NCI-H524 treated with DMSO at 0.1 percent for 48 hours (cell line): Measurements from ENCODE around the gene GFOD2.
"Not testable (repeated sequence)": the region's sequence is repeated elsewhere in the genome, so short reads cannot be mapped to it uniquely, and the experiment has no call there.

Experiments used
- DNase-seq: peaks from one replicate; lab custom pipeline; 2025; lab: John Stamatoyannopoulos, UW

GFOD2 gene, protein sequence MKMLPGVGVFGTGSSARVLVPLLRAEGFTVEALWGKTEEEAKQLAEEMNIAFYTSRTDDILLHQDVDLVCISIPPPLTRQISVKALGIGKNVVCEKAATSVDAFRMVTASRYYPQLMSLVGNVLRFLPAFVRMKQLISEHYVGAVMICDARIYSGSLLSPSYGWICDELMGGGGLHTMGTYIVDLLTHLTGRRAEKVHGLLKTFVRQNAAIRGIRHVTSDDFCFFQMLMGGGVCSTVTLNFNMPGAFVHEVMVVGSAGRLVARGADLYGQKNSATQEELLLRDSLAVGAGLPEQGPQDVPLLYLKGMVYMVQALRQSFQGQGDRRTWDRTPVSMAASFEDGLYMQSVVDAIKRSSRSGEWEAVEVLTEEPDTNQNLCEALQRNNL

GRCh38 chr16:67719048-67719777 is at the start of gene GFOD2:
TSS of gene GFOD2 (minus strand) at chr16:67719316. CDS start at chr16:67685715, 33,601 bp downstream.
- peak; percentile 62 for DNase-seq

DNA sequence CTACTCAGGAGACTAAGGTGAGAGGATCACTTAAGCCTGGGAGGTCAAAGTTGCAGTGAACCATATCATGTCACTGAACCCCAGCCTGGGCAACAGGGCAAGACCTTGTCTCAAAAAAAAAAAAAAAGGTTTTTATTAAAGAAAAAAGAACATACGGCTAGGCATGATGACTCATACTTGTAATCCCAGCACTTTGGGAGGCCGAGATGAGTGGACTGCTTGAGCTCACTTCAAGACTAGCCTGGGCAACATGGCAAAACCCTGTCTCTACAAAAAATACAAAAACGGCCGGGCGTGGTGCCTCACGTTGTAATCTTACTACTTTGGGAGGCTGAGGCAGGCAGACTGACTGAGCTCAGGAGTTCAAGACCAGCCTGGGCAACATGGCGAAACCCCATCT is 48.8 kb upstream of the GFOD2 start:
- DNase-seq: no peak

- no peak for DNase-seq
Observed at GRCh38 chr16:67766291-67766690, 47.2 kb upstream of the GFOD2 start.

DNA sequence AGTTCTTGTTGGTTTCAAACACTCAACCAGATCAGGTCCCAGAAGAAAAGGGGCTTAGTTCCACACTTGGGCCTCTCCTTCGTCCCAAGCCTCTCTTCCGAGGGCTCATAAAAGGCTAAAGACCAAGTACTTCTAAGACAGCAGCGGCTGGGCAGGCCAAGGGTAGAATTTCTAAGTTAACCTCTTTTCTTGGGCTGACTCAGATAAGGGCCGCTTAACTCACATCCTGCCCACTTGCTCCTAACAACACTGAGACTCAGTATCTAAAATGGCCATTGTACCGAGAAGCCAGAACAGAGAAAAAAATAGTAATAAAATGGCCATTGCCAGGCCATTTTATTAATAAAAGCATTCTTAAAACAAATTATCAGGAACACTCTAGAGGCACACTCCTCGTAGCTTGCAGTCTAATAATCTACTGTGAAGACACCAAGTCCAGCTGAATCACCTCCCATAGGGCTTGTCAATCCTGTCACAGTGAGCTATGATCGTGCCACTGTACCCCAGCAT is 45.1 kb upstream of the GFOD2 start:
- DNase-seq: no peak

- no peak for DNase-seq
Observed at GRCh38 chr16:67763066-67763465, 44.0 kb upstream of the GFOD2 start.

DNA sequence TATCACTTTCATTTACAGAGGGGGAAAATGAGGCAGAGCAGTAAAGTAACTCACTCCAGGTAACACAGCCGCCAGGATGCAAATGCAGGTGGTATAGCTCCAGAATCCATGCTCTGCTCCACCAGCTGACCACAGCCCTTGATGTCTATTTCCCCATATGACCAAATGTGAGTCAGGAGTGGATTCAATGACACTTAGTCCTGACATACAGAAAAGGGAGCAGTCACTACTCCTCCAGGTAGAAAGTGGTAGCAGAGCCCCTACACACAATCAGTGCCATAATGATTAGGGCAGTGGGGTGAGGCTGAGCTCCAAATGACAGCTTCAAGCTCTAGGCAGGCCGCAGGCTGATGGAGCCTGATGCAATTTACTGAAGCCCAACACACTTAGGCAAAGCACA is 43.3 kb upstream of the GFOD2 start:
- DNase-seq: no peak

DNA sequence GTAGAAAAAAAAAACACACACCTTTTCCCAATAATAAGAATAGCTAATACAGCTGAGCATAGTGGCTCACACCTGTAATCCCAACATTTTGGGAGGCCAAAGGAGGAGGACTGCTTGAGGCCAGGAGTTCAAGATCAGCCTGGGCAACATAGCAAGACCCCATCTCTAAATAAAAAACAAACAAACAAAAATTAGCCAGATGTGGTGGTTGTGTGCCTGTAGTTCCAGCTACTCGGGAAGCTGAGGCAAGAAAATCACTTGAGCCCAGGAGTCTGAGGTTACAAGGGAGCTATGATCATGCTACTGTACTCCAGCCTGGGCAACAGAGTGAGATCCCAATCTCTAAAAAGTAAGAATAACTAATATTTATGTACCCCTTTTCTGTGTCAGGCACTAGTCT is 42.8 kb upstream of the GFOD2 start:
- DNase-seq: no peak

DNA sequence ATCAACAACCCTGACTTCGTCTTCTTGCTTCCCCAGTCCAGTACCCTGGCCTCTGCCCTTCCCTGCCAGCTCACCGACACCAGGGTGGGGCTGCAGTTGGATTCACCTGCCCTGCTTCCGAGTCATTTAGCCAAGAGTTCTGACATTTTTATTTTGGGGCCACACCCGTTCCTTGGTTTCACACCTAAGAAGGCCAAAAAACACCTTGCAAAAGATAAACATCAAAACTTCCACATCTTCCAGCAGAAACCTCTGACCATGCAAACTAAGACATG is 41.8 kb upstream of the GFOD2 start:
- DNase-seq: no peak

- DNase-seq: no peak
Observed at GRCh38 chr16:67760206-67760955, 41.3 kb upstream of the GFOD2 start.

DNA sequence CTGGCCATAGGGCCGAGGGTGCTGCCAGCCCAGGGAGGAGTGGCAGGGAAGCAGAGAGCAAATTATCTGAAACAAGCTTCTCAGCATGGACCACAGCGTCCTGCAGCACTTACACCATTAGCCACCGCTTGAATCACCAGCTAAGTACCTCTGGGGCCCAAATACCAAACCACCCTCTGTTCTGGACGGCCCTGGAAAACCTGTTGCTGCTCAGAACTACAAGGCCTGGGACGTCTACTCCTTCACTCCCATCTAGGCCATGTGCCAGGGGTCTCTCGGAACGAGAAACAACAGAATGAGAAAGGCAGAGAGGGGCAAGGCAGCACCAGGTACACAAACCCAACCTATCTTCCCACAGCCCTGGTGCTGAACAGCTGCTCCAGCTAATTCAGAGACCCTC is 39.9 kb upstream of the GFOD2 start:
- DNase-seq: no peak

DNA sequence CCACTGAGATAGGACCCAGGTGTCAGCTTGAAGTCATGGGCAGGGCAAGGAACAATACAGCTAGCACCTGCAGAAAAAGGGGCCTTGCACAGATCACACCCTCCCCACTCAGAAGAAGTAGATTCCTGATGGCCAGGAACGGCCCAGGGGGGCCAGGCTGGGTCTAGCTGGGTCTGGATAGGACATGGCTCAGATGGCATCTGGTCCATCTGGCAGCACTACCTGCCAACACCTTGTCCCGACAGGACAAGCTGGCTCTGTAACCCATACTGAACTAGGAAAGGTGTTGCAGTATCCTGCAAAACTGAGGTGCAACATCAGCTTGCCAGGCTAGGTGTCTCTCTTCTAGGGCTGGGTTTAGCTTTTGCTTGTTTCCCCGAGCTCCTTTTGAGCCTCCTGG is 38.9 kb upstream of the GFOD2 start:
- no peak for DNase-seq

DNA sequence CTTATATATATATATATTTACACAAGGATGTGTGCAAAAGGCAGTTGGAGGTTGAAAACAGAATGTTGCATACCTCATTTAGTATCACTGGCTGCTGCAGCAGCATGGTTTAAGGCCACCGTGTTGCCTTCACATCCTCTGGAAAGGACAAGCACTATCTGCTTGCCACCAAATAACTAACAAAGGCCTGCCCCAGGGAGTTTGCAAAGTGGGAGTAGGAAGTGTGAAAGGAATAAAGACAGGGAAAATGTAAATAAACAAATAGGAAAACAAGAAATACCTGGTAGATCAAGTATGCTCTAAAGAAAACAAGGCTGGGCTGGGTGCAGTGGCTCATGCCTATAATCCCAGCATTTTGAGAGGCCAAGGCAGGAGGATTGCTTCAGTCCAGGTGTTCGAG is 33.5 kb upstream of the GFOD2 start:
- DNase-seq: no peak

DNA sequence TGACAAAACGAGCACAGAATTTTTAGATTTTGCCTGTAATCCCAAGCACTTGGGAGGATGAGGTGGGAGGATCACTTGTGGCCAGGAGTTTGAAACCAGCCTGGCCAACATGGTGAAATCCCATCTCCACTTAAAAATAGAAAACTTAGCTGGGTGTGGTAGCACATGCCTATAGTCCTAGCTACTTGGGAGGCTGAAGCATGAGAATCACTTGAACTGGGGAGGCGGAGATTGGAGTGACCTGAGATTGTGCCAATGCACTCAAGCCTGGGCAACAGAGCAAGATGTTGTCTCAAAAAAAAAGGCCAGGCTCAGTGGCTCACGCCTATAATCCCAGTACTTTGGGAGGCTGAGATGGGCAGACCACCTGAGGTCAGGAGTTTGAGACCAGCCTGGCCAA is 32.2 kb upstream of the GFOD2 start:
- not testable (repeated sequence) for DNase-seq

DNA sequence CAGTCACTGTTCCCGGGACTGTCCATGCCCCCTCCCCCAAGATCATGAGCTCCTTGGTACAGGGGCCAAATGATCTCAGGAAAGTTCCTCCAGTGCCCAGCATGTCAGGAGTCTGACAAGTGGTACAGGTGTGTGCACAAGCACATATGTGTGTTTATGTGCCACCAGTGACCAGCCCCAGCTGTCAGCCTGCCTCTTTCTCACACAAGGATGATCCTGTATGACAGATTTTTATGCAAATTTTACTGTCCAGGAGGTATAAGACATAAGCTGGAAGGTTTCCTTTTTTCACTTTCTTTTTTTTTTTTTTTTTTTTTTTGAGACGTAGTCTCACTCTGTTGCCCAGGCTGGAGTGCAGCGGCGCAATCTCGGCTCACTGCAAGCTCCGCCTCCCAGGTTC is 31.4 kb upstream of the GFOD2 start:
- no peak for DNase-seq

DNA sequence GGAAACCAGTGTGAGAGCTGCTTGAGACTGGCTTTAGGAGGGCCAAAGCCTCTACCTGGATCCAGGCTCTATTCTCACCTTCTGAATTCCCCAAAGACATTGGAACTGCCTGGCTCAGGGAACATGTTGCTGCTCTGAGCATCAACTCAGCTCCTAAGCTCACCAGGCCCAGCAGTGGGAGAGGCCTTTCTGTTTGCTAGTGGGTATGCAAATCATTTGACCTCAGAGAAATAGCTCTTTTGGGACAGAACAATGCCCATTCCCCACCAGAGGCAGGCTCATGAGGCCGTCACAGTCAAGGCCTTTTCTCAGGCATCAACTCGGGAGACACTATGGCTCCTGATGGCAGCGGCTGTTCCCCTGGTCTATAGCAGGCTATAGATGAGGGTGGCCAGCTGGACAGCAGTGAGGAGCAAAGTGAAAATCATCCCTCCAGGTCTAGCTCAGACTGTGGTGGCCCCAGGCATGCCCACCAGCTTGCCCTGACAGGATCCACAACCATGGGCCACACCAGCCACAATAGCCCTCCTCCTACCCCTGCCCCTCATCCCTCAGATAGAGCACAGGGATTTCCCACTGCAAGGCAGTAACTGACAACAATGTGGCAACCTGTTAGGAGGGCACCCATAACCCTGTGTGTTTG is 30.4 kb upstream of the GFOD2 start:
- no peak for DNase-seq

DNA sequence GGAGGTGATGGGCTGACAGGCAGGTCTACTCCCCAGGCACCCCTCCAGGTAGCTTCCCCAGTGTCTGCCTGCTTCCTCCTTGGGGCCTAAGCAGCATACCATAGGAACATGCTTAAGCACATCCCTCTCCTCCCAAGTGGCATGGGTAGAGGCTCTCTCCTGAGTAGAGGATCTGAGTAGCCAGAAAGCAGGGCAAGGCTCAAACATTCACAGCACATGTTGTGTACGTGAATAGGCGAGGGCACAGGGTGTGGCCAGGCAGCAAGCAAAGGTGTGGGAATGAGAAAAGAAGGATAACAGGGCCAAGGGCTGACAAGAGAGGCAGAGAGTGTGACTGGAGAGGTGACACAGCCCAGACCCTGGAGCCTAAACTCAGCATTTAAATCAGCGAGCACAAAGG is 29.7 kb upstream of the GFOD2 start:
- DNase-seq: no peak

DNA sequence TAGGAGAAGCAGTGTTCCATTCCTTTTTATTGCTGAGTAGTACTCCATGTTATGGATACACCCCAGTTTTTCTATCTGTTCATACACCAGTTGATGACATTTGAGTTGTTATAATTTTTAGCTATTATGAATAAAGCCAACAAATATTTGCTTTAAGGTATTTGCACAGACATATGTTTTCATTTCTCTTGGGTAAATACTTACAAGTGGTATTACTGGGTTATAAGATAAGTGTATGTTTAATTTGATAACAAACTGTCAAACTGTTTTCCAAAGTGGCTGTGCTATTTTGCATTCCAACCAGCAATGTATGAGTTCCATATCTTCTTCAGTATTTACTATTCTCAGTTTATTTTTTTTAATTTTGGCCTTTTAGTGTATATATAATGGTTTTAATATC is 27.7 kb upstream of the GFOD2 start:
- DNase-seq: no peak

DNA sequence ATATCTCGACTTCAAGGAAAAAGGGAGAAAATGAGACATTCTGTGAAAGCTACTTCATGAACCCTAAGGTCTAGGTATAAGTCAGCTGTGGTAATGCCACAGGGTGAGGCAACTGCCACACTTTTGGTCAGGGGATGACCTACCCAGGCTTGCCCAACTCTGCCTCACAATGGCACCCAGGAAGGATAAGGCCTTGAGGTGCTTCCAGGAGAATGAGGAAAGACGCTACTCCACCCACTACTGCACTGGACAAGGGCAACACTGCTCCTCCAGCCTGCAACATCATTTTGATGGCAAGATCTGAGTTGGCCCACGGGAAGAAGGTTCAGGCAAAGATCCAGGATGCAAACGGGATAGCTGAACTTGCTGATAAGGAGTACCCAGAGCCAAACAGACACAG is 22.0 kb upstream of the GFOD2 start:
- no peak for DNase-seq

DNA sequence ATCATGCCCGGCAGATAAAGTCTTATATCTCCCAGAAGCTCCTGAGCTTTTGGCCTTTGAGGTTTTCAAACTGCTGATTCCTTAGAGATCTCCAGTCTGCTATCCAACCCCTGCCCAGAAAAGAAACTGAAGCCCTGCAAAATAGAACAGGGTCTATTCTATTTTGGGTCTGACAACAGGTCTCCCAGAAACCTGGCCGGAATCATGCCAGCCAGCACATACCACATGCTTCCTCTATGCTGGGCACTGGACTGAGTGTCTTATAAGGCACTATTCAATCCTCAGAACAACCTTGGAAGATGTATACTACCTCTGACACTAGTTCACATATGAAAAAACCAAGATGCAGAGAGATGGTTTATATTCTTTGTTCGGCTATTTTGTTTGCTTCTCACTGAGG is 21.3 kb upstream of the GFOD2 start:
- no peak for DNase-seq

GRCh38 chr16:67736858-67737257 is 17.7 kb upstream of the GFOD2 start:
- DNase-seq: no peak

GRCh38 chr16:67734731-67735201 is 15.7 kb upstream of the GFOD2 start:
- DNase-seq: no peak

- DNase-seq: no peak
Observed at GRCh38 chr16:67733734-67734470, 14.8 kb upstream of the GFOD2 start.
